Retinal pigment epithelial cell (primary cell): ENCODE data around the gene ASTL.
A peak's percentile ranks its signal among the peaks of the same experiment; 100 is the strongest.

Source experiments
- DNase-seq: peaks from one replicate; pipeline ENCODE4 v3.0.0-alpha.2; 2010; ENCODE audit warnings: low read depth
- H3K4me3 ChIP-seq: 2 replicates; pipeline ENCODE4 v1.5.1; 2011; ENCODE audit warnings: mild to moderate bottlenecking, low read length, control low read depth, moderate library complexity
- CTCF ChIP-seq: conservative IDR thresholded peaks from 2 replicates; pipeline ENCODE4 v1.5.1; 2011; ENCODE audit warnings: low read depth, low read length, control low read depth, inconsistent platforms

Gene ASTL

GRCh38 chr2:96138179-96139145 lies at the start of gene ASTL:
Gene ASTL, minus strand, starts transcription at chr2:96138502. Its CDS starts 66 bp downstream, at chr2:96138436.
- H3K4me3 ChIP-seq: no peak within 1 kb of the TSS
- DNase-seq: no peak

GRCh38 chr2:96186562-96186961 lies 48.3 kb upstream of the ASTL start:
- DNase-seq: no peak
- no peak for TF ChIP-seq CTCF
- no peak overlapping the region for H3K4me3 ChIP-seq

More at GRCh38 chr2:96138179-96139145, at the start of gene ASTL:
- TF ChIP-seq CTCF: peak; percentile 72

- DNase-seq: no peak
- TF ChIP-seq CTCF: no peak
- H3K4me3 ChIP-seq: no peak overlapping the region
Observed at GRCh38 chr2:96185516-96185915, 47.2 kb upstream of the ASTL start.

- DNase-seq: no peak
- H3K4me3 ChIP-seq: no peak overlapping the region
- no peak for TF ChIP-seq CTCF
Observed at GRCh38 chr2:96184989-96185388, 46.7 kb upstream of the ASTL start.

- TF ChIP-seq CTCF: no peak
- DNase-seq: no peak
- H3K4me3 ChIP-seq: no peak overlapping the region
Observed at GRCh38 chr2:96184188-96184587, 45.9 kb upstream of the ASTL start.

GRCh38 chr2:96181529-96181928 lies 43.2 kb upstream of the ASTL start:
- DNase-seq: no peak
- no peak for TF ChIP-seq CTCF

GRCh38 chr2:96180521-96180920 lies 42.2 kb upstream of the ASTL start:
- no peak for DNase-seq
- no peak overlapping the region for H3K4me3 ChIP-seq
- TF ChIP-seq CTCF: no peak

More at GRCh38 chr2:96181529-96181928, 43.2 kb upstream of the ASTL start:
- H3K4me3 ChIP-seq: no peak overlapping the region
